HG03565 (cell line): Measurements from ENCODE around the gene JDP2.

ENCODE experiments used
- ATAC-seq: cut with Tn5 transposase; IDR thresholded peaks from one replicate; pipeline ENCODE4 v1.9.1; 2021; ENCODE audit warnings: mild to moderate bottlenecking, moderate library complexity; ENCODE audit not compliant: unreplicated experiment

The JDP2 gene

DNA sequence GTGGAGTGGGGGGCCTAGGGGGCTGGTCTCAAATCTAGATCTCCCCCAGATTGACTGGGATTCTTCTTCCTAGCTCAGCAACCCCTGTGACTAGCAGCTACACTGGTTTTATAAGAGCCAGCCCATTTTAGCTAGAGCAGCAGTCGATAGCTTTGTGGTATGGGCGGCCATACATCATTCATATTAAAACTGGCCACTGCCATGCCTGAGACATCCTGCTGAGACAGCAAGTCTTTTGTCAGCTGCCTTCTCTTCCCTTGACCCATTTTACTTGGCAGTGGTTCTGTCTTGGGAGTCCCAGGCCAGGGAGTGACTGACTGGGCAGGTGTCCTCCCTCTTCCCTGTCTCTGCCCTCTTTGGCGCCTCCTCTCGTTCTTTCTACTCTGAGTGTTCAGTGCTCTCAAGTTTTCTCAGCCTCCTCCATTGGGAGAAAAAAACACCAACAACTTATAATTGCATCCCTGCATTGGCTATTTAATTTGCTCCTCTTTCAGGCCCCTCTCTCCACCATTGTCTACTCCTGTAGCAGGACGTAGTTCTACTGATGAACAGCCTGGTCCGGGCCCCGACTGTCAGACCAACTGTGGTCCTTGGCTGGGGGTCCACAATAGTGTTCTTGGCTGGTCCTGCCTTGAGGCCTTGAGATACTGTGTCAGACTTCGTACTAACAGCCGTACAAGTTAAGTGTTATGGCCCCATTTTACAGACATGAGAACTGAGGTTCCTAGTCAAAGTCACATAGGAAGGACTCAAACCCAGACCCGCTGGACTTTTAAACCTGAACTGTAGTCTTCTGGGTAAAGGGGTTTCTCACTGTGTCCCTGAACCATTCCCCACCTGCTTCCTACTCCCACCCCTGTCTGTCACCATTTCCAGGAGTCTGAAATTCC is 18.3 kb upstream of the JDP2 start:
- ATAC-seq = no peak

DNA sequence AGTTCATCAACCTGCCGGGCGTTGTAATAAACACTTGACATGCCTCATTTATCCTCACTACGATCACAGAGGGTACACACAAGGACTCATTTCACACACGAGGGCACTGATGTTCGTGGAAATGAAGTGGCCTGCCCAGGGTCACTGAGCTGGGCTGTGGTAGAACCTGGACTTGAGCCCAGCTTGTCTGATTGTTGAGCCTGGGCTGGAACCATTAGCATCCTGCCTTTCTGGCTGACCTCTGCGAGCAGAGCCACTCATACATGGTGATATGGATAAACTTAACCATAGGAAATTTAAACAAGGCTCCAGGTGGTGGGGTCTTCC is 16.6 kb upstream of the JDP2 start:
- ATAC-seq = no peak

DNA sequence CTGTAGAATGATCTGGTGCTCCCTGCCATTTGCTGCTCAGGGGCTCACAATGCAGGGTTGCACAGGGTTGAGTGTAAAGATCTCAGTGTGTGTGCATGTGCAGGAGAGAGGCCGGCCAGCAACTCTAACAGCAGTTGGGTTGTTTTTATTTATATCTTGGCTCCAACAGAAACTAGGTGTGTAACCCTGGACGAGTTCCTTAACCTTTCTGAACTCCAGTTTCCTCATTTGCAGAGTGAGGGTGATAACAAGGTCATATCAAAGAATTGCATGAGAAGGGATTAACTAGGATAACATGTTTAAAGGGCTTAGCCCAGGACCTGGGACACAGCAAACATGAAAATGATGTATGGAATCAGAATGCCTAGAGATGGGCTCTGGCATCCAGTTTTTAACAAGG is 14.8 kb upstream of the JDP2 start:
- ATAC-seq = no peak

DNA sequence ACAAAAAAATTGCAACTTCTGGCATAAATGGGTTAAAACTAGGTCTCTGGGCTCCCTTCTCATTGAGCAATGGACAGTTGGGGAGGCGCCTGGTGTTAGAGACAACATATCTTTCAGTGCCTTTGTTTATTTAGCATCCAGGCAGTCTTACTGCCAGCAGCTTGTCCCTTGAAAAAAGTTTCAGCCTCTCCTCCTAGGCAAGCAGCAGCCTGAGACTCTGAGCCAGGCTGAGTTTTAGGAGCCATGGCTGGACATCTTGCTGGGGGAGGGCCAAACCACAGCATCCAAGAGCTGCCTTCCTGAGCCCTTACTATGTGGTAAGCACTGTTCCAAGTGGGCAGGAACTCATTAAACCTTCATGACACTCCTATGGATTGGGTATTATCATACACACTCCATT is 10.1 kb upstream of the JDP2 start:
- ATAC-seq = no peak

DNA sequence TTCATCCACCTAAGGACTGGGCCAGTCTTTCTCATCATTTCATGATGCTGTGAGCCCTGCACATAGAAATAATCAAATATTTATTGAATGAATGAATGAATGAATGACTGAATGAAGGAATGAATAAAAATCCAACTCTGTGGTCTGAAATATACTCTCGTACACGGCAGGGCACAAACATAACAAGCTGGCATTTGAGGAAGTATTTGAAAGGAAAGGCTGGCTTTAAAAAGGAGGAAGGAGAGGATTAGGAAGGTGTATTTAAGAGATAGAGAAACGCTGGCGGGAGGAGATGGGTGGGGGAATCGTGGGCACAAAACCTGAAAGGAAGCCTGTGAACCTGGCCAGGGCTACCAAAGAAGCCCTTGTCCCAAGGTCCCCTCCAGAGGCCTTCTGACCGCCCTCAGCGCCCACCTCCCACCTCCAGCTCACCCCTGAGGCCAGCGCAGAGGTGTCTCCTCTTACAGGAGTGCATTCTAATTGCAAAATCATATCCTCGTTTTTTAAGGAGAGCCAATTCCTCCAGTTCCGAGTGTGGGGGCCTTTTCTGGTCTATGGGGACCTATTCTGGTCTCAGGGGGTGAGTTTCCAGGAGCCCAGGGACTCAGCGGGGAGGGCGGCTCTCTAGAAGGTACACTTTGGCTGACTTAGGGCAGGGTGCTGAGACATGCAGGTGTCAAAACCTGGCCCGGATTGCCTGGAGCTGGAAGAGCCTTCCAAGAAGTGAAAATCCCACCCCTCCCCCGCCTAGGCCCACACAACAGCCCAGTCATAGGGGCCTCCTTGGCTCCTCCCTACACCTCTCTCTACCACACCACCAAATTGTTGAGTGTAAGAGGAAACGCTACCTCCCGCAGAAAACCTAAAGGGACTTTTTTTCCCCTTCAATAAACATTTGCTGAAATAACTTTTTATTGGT is 8.7 kb upstream of the JDP2 start:
- peak; percentile 43 for ATAC-seq

DNA sequence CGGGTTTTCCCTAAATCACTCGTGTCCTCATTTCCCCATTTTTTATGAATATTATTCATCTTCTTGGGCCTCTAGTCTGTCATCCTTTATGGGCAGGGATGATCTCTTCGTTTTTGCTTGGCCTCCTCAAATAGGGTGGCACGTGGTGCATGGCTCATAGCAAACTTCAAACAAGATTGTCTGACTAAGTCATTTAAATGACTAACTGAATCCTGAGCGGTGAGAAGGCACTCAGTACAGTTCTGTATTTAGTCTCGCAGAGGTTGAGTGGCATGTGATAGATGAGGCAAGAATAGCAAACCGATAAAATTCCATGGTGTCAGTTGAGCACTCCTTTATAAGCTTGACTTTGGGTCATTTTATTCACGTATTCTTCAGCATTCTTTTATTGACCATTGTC is 5.7 kb upstream of the JDP2 start:
- ATAC-seq = no peak

DNA sequence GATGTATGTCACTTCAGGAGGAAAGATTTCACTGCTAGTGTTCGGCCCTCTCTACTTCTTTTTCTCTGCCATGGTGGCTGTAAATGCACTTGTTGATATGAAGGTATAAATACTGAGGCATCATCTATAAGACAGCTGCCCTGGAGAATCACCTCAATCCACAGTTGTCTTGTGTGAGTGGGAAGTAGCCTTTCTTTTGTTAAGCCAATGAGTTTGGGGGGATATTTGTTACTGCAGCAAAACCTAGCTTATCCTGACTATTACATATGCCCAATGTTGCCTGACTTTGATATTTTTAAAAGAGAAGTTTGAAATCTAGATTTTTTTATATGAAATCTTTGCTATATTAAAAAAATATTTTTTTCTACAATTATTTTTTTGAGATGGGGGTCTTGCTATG is 3.3 kb upstream of the JDP2 start:
- no peak for ATAC-seq

DNA sequence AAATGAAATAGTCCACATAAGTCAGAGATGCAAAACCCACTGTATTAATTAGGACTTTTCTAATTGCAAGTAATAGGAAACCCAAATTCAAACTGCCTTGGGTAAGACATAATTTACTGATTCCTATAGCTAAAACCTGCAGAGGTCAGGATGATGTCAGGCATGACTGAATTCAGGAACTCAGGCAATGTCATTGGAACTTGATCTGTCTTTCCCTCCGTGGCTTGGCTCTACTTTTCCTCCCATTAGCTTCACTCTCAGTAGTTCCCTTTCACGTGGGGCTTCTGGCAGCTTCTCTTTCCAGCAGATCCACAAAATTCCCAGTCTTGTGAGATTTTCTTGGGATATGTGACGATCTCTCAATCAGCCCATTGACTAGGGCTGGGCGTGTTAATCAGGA is 2.4 kb upstream of the JDP2 start:
- no peak for ATAC-seq

DNA sequence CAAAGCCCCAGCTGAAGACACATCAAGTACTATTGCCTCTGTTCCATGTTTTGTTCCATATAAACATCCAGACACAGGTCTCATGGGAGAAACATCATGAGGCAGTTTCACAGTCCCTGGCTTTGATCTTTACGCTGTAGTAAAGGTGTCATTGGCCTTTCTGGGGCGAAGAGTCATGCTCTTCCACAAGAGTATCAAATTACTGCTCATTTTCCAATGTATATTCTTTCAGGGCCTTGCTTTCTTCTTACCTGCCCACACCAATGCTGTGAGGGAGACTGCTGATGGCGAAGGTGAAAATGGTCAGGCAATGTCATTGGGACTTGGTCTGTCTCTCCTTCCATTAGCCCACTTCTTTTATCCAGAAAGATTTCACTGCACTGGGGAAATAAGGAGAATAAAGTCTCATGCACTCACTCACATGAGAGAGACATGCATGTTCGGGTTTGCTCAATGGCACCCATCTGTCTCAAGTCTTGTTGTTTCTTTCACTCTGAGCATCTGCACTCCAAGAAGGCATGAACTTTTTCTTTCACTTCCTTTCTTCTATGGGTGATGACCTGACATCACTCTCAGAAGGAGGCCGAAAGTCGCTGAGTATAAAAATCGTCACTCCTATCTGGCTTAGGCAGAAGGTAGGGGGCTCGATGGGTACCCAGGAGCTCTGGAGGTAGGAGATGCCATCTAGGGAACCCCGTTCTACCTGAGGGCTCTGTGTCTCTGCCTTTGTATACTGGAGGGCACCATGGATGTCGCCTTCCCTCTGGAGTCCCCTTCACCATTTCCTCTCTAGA is 1.3 kb upstream of the JDP2 start:
- ATAC-seq = peak; percentile 49

DNA sequence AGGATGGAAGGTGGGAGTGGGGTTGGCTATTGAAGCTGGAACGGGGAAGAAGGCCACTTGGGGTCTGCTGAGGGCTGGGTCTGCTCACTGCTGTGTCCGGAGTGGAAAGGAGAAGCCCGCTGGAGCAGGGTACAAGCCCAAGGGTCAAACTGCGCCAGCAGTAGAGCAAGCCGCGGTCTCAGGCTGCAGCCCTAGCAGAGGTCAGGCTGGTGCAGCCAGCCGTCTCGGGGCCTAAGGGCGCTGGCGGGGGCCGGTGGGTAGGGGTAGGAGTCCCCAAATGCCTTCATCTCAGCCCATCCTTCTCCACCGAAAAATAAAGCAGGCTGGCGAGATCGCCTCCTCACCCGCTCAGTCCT is 718 bp upstream of the JDP2 start:
- ATAC-seq = no peak

DNA sequence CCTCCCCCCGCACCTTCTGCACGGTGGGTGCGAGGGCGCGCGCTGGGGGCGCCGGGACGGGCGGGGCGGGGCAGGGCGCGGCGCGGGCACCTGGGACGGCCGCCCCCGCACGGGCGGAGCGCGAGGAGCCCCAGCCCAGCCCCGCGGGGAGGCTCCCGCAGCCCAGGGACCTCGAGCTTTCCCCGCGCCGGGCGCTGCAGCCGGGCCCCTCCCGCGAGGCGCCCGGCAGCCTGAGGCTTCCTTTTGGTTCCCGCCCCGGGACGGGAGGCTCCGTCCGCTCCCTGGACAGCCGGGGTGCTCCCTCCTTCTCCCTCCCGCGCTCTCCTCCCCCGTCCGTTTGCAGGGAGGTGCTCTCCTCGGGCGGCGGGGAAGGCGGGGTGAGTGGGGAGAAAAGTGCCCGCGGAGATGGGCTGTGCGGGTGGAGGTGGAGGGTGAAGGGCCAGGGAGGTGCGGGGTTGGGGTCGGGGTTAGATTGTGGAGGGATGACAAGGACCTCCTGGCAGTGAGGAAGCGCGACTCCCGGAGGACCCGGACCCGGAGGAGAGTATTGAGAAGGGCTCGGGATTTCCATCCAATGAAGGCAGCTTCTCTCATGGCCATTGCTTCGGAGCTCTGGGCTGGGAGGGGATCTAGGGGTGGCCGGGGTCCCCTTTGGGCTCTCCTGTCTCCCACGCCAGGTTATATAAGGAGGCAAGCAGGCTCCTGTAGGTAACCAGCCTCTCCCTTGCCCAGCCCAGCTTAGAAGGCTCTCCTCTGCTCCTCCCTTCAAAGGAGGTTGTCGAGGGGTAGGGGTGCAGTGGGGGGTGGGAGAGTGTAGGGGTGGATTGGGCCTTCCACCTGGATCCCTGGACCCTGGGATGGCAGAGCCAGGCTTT is 645 bp downstream of the JDP2 start:
- no peak for ATAC-seq

DNA sequence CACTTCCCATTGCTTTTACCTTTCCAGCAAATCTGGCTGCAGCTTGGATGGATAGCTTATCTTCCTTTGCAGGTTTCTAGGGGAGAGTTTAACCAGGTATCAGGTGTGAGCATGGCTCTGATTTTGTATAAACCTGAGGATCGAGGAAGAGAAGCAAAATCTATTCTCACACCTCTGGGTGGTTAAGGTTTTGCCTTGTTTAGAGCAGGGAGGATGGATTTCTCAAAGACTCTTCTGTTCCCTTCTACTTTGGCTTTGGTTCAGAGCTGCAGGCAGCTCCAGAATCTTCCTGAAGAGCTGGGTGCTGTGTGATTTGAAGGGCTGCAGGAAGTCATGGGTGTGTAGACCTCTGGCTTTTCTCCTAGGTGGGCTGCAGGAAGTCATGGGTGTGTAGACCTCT is 1.7 kb downstream of the JDP2 start:
- ATAC-seq = no peak

DNA sequence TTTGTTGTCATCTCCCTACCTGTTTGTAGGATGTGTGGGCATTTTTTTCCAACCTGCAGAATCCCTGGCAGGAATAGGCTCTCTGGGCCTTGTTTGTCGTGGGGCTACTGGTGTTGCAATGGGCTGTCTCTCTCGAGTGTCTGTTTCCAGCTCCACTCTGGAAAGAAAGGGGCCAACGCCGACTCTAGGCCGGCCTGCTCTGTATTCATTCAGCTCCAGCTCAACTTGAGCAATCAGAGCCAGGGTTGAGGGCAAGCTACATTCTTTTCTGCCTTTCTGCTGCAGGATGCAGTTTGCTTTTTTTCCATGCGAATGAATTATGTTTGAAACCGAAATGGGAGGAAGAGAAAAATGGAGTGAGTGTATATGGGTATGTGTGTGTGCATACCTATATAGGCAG is 2.3 kb downstream of the JDP2 start:
- ATAC-seq = no peak

DNA sequence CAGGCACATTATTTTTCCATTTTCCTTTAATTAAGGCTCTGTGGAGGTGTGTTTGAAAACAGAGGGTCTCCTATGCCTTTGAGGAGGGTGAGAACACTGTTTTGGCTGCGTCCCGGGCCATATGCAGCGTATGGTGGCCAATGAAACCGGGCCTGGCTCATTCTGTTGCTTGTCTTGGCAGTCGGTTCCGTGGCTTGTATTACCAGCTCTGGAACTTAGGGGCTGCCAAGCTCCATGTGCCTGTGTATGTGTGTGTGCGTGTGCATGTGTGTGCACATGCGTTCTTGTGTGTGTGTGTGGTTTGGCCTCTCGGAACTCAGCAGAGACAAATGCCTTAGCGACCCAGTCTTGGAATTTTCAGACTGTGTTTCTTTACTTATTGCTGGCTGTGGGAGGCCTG is 2.7 kb downstream of the JDP2 start:
- ATAC-seq = no peak

DNA sequence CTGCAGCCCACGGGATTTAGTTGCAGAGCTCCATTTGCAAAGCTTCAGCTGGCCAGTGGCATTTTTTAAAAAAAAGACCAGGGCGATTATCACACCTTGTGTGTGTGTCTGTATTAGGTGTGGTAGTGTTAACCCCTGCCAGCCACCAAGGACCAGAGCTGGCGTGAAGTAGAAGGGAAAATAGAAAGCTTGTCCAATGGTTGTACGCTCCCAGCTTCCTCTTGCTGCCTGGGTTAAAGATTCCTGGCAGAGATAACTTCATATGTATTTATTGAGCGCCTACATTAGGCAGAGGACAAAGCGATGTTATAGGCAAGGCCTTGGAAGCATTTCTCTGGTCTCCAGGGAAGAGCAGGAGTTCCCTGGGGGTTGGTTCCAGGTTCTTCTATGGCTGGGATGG is 3.2 kb downstream of the JDP2 start:
- ATAC-seq = no peak

DNA sequence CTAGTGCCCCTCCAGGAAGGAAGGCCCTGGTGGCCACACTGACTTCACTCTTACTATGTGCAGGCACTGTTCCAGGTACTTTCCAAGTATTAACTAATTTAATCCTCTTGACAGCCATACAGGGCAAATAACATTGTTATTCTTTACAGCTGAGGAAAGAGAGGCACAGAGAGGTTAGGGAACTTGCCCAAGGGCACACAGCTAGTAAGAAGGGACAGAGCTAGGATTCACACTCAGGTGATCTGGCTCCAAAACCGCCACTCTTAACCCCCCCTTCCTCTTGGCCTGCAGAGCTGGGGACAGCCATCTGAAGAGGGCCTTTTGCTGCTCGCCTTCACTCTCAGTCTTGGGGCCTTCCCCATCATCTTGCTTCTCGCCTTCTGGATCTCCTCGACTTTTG is 4.0 kb downstream of the JDP2 start:
- no peak for ATAC-seq

DNA sequence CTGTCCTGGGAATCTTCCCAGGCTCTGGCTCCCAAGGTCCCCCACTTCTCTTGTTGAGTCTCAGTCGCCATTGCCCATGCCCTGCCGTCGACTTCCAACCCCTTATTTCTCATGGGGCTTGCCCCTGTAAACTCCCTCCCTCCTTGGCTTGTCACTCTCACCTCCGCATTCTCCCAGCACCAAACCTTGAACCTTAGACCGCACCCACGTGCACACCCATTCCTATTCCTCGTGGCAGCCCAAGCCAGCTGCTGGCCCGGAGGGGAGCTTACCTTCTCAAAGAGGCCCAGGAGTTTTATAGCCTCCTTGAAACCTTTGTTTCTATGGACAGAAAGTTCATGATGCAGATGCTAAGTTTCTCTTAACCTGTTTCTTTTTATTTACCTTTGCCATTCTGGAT is 4.6 kb downstream of the JDP2 start:
- ATAC-seq = no peak

DNA sequence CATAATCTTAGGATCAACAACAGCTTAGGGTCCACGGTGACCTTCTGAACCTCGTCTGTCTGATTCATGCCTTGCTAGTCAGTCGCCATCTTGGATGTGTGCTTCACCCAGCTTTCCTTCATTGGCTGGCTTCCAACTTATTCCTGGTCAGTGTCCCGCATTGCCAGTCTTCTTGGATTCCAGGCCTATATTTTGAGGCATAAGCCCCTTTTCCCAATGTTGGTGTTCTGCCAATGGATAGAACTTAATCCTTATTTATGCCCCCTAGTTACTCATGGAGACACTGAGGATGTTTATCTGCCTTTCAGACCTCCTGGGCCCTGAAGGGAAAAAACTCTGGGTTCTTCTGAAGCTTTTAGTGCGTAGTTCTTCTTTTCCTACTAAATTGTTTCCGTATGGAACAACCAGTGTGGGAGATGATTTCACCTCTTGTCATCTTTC is 5.8 kb downstream of the JDP2 start:
- ATAC-seq = no peak

DNA sequence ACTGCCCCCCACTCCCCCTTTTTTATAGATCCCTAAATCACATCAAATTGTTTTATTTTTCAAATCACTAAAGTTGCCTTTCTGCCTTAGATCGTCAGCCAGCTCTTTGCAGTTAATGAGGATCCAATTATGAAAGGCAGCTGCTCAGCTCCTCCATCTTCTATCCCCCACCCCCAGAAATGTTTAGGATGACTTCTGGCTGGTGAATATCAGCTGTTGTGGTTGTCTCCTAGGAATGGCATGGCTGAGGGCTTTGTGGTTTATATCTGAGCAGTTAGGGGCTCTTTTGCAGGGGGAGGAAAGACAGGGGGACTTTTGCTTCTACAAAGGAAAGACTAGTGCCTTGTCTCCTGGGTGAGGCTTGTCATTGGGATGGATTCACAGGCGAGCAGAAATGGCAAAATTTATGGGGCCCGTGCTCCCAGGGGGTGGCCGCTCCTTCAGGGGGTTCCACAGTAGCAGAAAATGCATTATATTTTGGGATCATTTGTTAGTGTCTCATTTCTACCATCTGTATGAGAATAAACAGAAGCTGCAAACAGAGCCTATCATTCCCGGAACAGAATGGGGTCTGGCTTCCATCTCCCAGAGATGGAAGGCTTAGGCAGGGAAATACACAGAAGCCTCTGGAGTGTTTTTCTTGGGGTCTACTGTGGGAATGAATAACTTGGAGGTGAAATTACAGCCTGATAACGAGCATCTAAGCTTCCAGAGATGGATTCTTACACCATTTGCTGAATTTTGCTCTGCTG is 6.5 kb downstream of the JDP2 start:
- no peak for ATAC-seq

DNA sequence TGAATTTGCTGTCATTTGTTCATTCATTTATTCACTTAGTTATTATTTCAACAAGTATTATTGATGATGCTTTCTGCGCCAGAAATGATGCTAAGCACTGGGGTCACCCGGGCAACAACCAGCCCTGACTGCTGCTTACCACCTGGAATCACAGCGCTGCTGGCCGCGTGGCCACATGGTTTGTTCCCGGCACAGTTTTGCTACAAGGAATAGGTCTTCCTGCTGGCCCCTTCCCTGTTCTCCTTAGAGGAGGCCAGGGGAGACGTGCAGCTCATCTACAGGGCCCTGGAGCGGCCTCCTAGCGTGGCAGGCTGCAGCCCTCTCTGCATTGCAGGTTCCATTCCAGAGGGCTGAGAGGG is 7.0 kb downstream of the JDP2 start:
- ATAC-seq = no peak
